Smooth muscle cell (in vitro differentiated cells): ENCODE results near the gene KCNQ4. TPM values are rescaled to one million over a fixed set of nuclear protein-coding genes. Genes with fewer than 3 reads are reported as not detected.

Source experiments
- DNase-seq: peaks from one replicate; lab custom pipeline; 2025; ENCODE audit not compliant: unreplicated experiment; lab: John Stamatoyannopoulos, UW
- H2AFZ ChIP-seq: fragments of 200-600 bp; sonication (generic); 2 replicates; pipeline ENCODE4 v1.6.0; 2016; ENCODE audit warnings: antibody characterized with exemption, low read depth, mild to moderate bottlenecking
- H3F3A ChIP-seq: fragments of 200-600 bp; sonication (generic); 2 replicates; pipeline ENCODE4 v1.6.0; 2017; ENCODE audit warnings: antibody characterized with exemption, low read depth
- H3K27ac ChIP-seq: fragments of 200-600 bp; sonication (generic); 2 replicates; pipeline ENCODE4 v1.5.1; 2016; ENCODE audit warnings: low read depth, mild to moderate bottlenecking
- H3K27me3 ChIP-seq: fragments of 200-600 bp; sonication (generic); 2 replicates; pipeline ENCODE4 v1.6.1; 2016; ENCODE audit warnings: low read depth, mild to moderate bottlenecking
- H3K36me3 ChIP-seq: fragments of 200-600 bp; sonication (generic); 2 replicates; pipeline ENCODE4 v1.5.1; 2016; ENCODE audit warnings: low read depth
- H3K4me1 ChIP-seq: fragments of 200-600 bp; sonication (generic); 2 replicates; pipeline ENCODE4 v1.5.1; 2016; ENCODE audit warnings: low read depth
- H3K4me2 ChIP-seq: fragments of 200-600 bp; sonication (generic); 2 replicates; pipeline ENCODE4 v1.6.0; 2016; ENCODE audit warnings: mild to moderate bottlenecking
- H3K4me3 ChIP-seq: fragments of 200-600 bp; sonication (generic); 2 replicates; pipeline ENCODE4 v1.5.1; 2016; ENCODE audit warnings: mild to moderate bottlenecking
- H3K79me2 ChIP-seq: fragments of 200-600 bp; sonication (generic); 2 replicates; pipeline ENCODE4 v1.6.0; 2016; ENCODE audit warnings: low read depth, mild to moderate bottlenecking
- H3K9ac ChIP-seq: fragments of 200-600 bp; sonication (generic); 2 replicates; pipeline ENCODE4 v1.6.0; 2016; ENCODE audit warnings: low read depth
- H3K9me3 ChIP-seq: fragments of 200-600 bp; sonication (generic); replicated peaks from 2 replicates; pipeline ENCODE4 v1.5.1; 2016; ENCODE audit warnings: low read depth
- H4K20me1 ChIP-seq: fragments of 200-600 bp; sonication (generic); 2 replicates; pipeline ENCODE4 v1.6.0; 2016; ENCODE audit warnings: low read depth
- WGBS: methylation state at CpG from one replicate; pipeline ENCODE4 v1.1.7; 2016; ENCODE audit warnings: low lambda C conversion rate; 5-methylcytosine and 5-hydroxymethylcytosine counted together
- polyA plus RNA-seq: library from polyadenylated mRNA; unstranded; fragments of >200 nt; fragmentation: Nextera tagmentation; extraction: Ambion mirVana; gene quantifications from 2 replicates; pipeline ENCODE4 v1.2.1, GENCODE V29; 2016
- total RNA-seq: library from RNA; depleted of rRNA; stranded (reverse); fragments of >200 nt; gene quantifications from 2 replicates; pipeline ENCODE4 v1.2.3, GENCODE V29; 2014
- TF ChIP-seq, protein P1 (sequence below): fragments of 200-600 bp; sonication (generic); IDR thresholded peaks from 2 replicates; pipeline ENCODE4 v1.5.1; 2017; ENCODE audit warnings: borderline replicate concordance, mild to moderate bottlenecking, antibody characterized with exemption; ENCODE audit not compliant: insufficient read depth, poor library complexity, severe bottlenecking

KCNQ4 gene
- total and polyA plus RNA-seq, 2 experiments from 2014 or later, result 0.06 TPM; not detected in 1

DNA sequence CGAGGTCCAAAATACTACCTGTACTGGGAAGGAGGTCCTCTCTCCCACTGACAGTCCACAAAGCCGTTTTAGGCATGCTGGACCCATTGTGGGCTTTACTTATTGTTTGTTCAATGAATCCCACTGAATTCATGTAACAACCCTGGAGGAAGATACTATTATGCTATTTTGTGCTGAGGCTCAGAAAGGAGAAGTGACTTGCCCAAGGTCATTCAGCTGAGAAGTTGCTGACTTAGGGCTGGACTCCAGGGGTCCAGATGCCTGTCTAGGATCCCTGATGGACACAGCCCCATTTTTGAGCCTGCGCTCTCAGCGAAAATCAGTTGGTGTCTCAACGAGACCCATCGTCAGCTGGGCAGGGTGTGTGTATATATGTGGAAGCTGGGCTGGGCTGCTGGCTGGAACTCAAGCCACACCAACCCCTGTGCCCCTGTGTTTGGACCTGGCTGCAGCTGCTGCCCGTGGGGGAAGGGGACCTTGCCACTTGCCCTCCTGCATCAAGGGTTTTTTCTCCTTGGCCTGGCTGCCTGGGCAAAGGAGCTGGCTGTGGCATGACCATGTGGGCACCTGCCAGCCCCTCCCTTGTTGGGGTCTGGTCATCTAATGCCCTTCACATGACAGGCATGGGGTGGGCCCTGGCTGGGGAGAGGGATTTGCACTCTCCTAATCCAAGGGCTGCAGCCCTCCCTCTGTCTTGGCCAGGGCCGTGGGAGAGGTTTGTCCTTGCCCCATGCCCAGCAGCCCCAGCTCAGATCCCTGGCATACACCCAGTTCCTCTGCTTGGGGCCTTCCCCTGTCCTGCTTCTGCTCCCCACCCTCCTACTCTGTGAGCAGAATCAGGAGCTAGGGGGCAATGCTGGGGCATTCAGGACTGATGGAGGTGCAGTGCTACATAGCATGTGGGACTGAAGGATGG lies 15.0 kb downstream of the KCNQ4 start:
- WGBS, result 91% methylated on average over 8 of the region's 8 CpGs
- H3K4me2 ChIP-seq, result no peak overlapping the region
- H3K36me3 ChIP-seq, result no peaks in the 10 kb centered on the region
- DNase-seq, result no peak
- no peak overlapping the region for H3K4me3 ChIP-seq
- peaks cover 16% of the 10 kb centered on the region for H3K4me1 ChIP-seq
- no peak overlapping the region for H2AFZ ChIP-seq
- peaks cover 16% of the 10 kb centered on the region for H3K27me3 ChIP-seq
- peaks cover 5% of the 10 kb centered on the region for H3F3A ChIP-seq
- no peaks in the 10 kb centered on the region for H3K9me3 ChIP-seq
- H3K27ac ChIP-seq, result no peak overlapping the region
- no peaks in the 10 kb centered on the region for H3K79me2 ChIP-seq
- H4K20me1 ChIP-seq, result no peaks in the 10 kb centered on the region
- TF ChIP-seq, protein P1, sequence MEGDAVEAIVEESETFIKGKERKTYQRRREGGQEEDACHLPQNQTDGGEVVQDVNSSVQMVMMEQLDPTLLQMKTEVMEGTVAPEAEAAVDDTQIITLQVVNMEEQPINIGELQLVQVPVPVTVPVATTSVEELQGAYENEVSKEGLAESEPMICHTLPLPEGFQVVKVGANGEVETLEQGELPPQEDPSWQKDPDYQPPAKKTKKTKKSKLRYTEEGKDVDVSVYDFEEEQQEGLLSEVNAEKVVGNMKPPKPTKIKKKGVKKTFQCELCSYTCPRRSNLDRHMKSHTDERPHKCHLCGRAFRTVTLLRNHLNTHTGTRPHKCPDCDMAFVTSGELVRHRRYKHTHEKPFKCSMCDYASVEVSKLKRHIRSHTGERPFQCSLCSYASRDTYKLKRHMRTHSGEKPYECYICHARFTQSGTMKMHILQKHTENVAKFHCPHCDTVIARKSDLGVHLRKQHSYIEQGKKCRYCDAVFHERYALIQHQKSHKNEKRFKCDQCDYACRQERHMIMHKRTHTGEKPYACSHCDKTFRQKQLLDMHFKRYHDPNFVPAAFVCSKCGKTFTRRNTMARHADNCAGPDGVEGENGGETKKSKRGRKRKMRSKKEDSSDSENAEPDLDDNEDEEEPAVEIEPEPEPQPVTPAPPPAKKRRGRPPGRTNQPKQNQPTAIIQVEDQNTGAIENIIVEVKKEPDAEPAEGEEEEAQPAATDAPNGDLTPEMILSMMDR, result no peak
- H3K9ac ChIP-seq, result no peak overlapping the region

DNA sequence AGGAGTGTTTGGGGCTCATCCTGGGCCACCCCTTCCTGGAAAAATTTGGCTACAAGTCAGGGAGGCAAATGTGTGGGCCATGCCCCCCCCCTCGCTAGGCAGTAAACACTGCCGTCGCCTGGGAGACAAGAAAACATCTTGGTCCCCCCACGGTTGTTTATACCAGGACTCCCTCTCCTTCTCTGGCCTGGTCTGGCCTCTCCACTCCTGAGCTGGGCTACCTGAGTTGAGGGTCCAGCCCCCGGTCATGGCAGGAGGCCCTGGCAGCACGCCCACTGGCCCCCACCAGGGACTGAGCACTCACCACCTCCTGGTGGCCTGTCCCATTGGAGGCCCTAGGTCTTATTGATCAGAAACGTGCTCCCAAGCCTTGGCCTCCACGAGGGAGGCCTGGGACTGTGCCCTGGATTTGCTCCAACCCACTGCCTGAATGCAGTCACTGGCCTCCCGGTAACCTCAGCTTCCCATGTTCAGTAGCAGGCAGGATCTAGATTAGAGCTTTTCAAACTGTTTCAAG lies 15.8 kb downstream of the KCNQ4 start:
- no peak overlapping the region for H3K9ac ChIP-seq
- DNase-seq, result no peak
- WGBS, result 86% methylated on average over 9 of the region's 9 CpGs
- no peak overlapping the region for H3K4me3 ChIP-seq
- H3K27ac ChIP-seq, result no peak overlapping the region
- H3K4me2 ChIP-seq, result no peak overlapping the region
- no peaks in the 10 kb centered on the region for H4K20me1 ChIP-seq
- no peaks in the 10 kb centered on the region for H3K36me3 ChIP-seq
- no peak overlapping the region for H2AFZ ChIP-seq
- no peaks in the 10 kb centered on the region for H3K9me3 ChIP-seq
- H3K27me3 ChIP-seq, result peaks cover 8% of the 10 kb centered on the region
- peaks cover 16% of the 10 kb centered on the region for H3K4me1 ChIP-seq
- TF ChIP-seq, protein P1, result no peak
- peaks cover 5% of the 10 kb centered on the region for H3F3A ChIP-seq
- no peaks in the 10 kb centered on the region for H3K79me2 ChIP-seq

DNA sequence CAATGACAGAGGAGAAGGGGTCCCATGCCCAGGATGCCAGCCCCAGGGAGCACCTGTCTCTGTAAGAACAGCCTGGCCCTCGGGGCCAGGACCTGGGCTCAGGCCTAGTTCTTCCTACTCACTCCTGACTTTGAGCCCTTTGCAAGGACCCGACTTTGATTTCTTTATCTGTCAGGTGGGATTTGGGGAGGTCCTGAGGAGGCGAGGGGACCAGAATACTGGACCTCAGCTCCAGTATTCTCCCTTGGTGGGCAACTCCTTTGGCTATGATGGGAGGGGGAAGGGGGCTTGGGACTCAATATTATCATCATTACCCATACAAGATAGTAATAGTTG lies 18.1 kb downstream of the KCNQ4 start:
- no peak for DNase-seq
- Histone ChIP-seq H3K4me1 (peaks cover 16% of the 10 kb centered on the region), H3K9ac (no peak overlapping the region), H3K27ac (no peak overlapping the region), H3K27me3 (peaks cover 6% of the 10 kb centered on the region), H3K9me3 (no peaks in the 10 kb centered on the region), H4K20me1 (no peaks in the 10 kb centered on the region), H2AFZ (no peak overlapping the region), H3F3A (peaks cover 5% of the 10 kb centered on the region), H3K4me2 (peak overlapping the region; percentile 86), H3K36me3 (no peaks in the 10 kb centered on the region), H3K79me2 (no peaks in the 10 kb centered on the region), H3K4me3 (peak overlapping the region; percentile 53)
- TF ChIP-seq, protein P1, result no peak
- WGBS, result 82% methylated on average over 3 of the region's 3 CpGs
